Measurements from ENCODE around the gene JUN.
A peak's percentile ranks its signal among the peaks of the same experiment; 100 is the strongest.

The JUN gene

DNA sequence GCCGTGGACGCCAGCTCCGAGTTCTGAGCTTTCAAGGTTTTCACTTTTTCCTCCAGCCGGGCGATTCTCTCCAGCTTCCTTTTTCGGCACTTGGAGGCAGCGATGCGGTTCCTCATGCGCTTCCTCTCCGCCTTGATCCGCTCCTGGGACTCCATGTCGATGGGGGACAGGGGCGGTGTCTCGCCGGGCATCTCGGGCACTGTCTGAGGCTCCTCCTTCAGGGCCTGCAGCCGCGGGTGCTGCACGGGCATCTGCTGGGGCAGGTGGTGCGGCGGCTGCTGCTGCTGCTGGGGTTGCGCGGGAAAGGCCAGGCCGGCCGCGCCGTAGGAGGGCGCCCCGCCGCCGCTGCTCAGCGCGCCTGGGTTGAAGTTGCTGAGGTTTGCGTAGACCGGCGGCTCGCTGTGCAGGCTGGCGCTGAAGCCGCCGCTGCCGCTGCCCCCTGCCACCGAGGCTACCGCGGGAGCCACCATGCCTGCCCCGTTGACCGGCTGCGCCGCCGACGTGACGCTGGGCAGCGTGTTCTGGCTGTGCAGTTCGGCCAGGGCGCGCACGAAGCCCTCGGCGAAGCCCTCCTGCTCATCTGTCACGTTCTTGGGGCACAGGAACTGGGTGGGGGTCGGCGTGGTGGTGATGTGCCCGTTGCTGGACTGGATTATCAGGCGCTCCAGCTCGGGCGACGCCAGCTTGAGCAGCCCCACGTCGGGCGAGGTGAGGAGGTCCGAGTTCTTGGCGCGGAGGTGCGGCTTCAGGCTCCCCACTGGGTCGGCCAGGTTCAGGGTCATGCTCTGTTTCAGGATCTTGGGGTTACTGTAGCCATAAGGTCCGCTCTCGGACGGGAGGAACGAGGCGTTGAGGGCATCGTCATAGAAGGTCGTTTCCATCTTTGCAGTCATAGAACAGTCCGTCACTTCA lies 1.4 kb downstream of the JUN start (continued):
- TF ChIP-seq ZNF174 (tag by site-specific recombination; IDR thresholded peaks at IDR 0.05) (no peak), ZNF350 (tag by site-specific recombination; IDR thresholded peaks at IDR 0.05) (no peak), MYNN (tag by site-specific recombination; IDR thresholded peaks at IDR 0.05; ENCODE audit: borderline replicate concordance) (no peak), ZNF561 (tag by site-specific recombination; IDR thresholded peaks at IDR 0.05; ENCODE audit: borderline replicate concordance) (no peak), ZXDB (tag by site-specific recombination; IDR thresholded peaks at IDR 0.05) (no peak), KLF1 (tag by site-specific recombination; IDR thresholded peaks at IDR 0.05) (no peak), GLIS1 (tag by site-specific recombination; IDR thresholded peaks at IDR 0.05) (no peak), ZNF548 (tag by site-specific recombination; IDR thresholded peaks at IDR 0.05) (no peak), ZSCAN30 (tag by site-specific recombination; IDR thresholded peaks at IDR 0.05) (peak; percentile 49; the same call in 1 of the 2 replicates), ZNF585B (tag by site-specific recombination; IDR thresholded peaks at IDR 0.05) (no peak), ZNF140 (tag by site-specific recombination; IDR thresholded peaks at IDR 0.05) (no peak), EGR2 (tag by site-specific recombination; IDR thresholded peaks at IDR 0.05; ENCODE audit: low read depth) (no peak), SP3 (tag by site-specific recombination; IDR thresholded peaks at IDR 0.05) (no peak), ZBTB1 (tag by site-specific recombination; IDR thresholded peaks at IDR 0.05) (0 out of 2 replicates have a peak, but pooled peaks have one; percentile 21), ZNF610 (tag by site-specific recombination; IDR thresholded peaks at IDR 0.05; ENCODE audit: borderline replicate concordance) (no peak), ZNF654 (tag by site-specific recombination; IDR thresholded peaks at IDR 0.05; ENCODE audit: low read depth) (no peak), ZNF544 (tag by site-specific recombination; IDR thresholded peaks at IDR 0.05) (no peak), ZNF48 (tag by site-specific recombination; IDR thresholded peaks at IDR 0.05) (no peak), ZNF324 (tag by site-specific recombination; IDR thresholded peaks at IDR 0.05) (0 out of 2 replicates have a peak, but pooled peaks have one; percentile 4), ZNF529 (tag by site-specific recombination; IDR thresholded peaks at IDR 0.05; ENCODE audit: insufficient replicate concordance) (no peak), FEZF1 (tag by site-specific recombination; IDR thresholded peaks at IDR 0.05) (no peak)
- TF ChIP-seq, protein P1, sequence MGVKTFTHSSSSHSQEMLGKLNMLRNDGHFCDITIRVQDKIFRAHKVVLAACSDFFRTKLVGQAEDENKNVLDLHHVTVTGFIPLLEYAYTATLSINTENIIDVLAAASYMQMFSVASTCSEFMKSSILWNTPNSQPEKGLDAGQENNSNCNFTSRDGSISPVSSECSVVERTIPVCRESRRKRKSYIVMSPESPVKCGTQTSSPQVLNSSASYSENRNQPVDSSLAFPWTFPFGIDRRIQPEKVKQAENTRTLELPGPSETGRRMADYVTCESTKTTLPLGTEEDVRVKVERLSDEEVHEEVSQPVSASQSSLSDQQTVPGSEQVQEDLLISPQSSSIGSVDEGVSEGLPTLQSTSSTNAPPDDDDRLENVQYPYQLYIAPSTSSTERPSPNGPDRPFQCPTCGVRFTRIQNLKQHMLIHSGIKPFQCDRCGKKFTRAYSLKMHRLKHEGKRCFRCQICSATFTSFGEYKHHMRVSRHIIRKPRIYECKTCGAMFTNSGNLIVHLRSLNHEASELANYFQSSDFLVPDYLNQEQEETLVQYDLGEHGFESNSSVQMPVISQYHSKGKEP (tag by site-specific recombination; IDR thresholded peaks at IDR 0.05), result peak; percentile 44; the same call in 1 of the 2 replicates
- TF ChIP-seq, protein P2, sequence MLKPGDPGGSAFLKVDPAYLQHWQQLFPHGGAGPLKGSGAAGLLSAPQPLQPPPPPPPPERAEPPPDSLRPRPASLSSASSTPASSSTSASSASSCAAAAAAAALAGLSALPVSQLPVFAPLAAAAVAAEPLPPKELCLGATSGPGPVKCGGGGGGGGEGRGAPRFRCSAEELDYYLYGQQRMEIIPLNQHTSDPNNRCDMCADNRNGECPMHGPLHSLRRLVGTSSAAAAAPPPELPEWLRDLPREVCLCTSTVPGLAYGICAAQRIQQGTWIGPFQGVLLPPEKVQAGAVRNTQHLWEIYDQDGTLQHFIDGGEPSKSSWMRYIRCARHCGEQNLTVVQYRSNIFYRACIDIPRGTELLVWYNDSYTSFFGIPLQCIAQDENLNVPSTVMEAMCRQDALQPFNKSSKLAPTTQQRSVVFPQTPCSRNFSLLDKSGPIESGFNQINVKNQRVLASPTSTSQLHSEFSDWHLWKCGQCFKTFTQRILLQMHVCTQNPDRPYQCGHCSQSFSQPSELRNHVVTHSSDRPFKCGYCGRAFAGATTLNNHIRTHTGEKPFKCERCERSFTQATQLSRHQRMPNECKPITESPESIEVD (tag by site-specific recombination; IDR thresholded peaks at IDR 0.05), result no peak
- TF ChIP-seq, protein P3, sequence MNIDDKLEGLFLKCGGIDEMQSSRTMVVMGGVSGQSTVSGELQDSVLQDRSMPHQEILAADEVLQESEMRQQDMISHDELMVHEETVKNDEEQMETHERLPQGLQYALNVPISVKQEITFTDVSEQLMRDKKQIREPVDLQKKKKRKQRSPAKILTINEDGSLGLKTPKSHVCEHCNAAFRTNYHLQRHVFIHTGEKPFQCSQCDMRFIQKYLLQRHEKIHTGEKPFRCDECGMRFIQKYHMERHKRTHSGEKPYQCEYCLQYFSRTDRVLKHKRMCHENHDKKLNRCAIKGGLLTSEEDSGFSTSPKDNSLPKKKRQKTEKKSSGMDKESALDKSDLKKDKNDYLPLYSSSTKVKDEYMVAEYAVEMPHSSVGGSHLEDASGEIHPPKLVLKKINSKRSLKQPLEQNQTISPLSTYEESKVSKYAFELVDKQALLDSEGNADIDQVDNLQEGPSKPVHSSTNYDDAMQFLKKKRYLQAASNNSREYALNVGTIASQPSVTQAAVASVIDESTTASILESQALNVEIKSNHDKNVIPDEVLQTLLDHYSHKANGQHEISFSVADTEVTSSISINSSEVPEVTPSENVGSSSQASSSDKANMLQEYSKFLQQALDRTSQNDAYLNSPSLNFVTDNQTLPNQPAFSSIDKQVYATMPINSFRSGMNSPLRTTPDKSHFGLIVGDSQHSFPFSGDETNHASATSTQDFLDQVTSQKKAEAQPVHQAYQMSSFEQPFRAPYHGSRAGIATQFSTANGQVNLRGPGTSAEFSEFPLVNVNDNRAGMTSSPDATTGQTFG (tag by site-specific recombination; IDR thresholded peaks at IDR 0.05; ENCODE audit: borderline replicate concordance), result no peak
- TF ChIP-seq, protein P4, sequence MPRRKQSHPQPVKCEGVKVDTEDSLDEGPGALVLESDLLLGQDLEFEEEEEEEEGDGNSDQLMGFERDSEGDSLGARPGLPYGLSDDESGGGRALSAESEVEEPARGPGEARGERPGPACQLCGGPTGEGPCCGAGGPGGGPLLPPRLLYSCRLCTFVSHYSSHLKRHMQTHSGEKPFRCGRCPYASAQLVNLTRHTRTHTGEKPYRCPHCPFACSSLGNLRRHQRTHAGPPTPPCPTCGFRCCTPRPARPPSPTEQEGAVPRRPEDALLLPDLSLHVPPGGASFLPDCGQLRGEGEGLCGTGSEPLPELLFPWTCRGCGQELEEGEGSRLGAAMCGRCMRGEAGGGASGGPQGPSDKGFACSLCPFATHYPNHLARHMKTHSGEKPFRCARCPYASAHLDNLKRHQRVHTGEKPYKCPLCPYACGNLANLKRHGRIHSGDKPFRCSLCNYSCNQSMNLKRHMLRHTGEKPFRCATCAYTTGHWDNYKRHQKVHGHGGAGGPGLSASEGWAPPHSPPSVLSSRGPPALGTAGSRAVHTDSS (tag by site-specific recombination; IDR thresholded peaks at IDR 0.05), result peak; percentile 14; the same call in 1 of the 2 replicates
- TF ChIP-seq, protein P5, sequence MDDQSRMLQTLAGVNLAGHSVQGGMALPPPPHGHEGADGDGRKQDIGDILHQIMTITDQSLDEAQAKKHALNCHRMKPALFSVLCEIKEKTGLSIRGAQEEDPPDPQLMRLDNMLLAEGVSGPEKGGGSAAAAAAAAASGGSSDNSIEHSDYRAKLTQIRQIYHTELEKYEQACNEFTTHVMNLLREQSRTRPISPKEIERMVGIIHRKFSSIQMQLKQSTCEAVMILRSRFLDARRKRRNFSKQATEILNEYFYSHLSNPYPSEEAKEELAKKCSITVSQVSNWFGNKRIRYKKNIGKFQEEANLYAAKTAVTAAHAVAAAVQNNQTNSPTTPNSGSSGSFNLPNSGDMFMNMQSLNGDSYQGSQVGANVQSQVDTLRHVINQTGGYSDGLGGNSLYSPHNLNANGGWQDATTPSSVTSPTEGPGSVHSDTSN (CRISPR knock-in tag; IDR thresholded peaks at IDR 0.05), result no peak
- TF ChIP-seq, protein P6, sequence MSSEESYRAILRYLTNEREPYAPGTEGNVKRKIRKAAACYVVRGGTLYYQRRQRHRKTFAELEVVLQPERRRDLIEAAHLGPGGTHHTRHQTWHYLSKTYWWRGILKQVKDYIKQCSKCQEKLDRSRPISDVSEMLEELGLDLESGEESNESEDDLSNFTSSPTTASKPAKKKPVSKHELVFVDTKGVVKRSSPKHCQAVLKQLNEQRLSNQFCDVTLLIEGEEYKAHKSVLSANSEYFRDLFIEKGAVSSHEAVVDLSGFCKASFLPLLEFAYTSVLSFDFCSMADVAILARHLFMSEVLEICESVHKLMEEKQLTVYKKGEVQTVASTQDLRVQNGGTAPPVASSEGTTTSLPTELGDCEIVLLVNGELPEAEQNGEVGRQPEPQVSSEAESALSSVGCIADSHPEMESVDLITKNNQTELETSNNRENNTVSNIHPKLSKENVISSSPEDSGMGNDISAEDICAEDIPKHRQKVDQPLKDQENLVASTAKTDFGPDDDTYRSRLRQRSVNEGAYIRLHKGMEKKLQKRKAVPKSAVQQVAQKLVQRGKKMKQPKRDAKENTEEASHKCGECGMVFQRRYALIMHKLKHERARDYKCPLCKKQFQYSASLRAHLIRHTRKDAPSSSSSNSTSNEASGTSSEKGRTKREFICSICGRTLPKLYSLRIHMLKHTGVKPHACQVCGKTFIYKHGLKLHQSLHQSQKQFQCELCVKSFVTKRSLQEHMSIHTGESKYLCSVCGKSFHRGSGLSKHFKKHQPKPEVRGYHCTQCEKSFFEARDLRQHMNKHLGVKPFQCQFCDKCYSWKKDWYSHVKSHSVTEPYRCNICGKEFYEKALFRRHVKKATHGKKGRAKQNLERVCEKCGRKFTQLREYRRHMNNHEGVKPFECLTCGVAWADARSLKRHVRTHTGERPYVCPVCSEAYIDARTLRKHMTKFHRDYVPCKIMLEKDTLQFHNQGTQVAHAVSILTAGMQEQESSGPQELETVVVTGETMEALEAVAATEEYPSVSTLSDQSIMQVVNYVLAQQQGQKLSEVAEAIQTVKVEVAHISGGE (tag by site-specific recombination; conservative IDR thresholded peaks at IDR 0.05; ENCODE audit: low read depth), result 0 out of 2 replicates have a peak, but pooled peaks have one; percentile 16
